ENCODE measurements around the gene TCF25. TPM values are rescaled to one million over a fixed set of nuclear protein-coding genes. Genes with fewer than 3 reads are reported as not detected.

Gene TCF25
- total and polyA plus RNA-seq, 11 donors: 52.5 to 115 (median 96.4) TPM

DNA sequence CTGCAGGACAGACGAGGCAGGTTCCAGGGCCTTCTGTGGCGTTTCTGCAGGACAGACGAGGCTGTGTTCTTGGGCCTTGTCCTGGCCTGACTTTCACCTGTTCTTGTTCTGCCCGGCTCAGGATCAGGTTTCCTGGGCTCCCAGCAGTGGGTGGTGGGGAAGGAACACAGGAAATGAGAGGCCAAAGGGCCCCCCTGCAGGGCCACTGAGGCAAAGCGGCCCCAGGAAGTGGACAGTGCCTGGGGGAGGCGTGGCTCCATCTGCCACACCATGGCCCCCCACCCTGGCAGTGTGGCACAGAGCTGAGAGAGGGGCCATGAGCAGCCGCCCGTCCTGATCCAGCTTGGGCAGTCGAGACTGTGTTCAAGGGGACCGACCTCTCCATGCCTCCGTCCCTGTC, 24.4 kb upstream of the TCF25 start:
- ATAC-seq (no peak), DNase-seq (peak in 1 of 5 donors; percentile 39)
- Histone ChIP-seq H3K27ac (no peak overlapping the region), H3K4me3 (no peak overlapping the region), H3K9me3 (no peaks in the 10 kb centered on the region), H3K27me3 (peaks cover 0 to 5% (median 0%) of the 10 kb centered on the region in 9 donors), H3K36me3 (no peaks in the 10 kb centered on the region), H3K4me1 (peaks cover 0 to 12% (median 0%) of the 10 kb centered on the region in 12 donors)
- intact Hi-C loops (cut with DNase I): no loop called here
- 86 to 94% (median 91%) methylated on average over 9 to 11 of the region's 11 CpGs for WGBS, 4 donors
- no peak for TF ChIP-seq POLR2A (IDR thresholded peaks at IDR 0.05)
- TF ChIP-seq, protein P1, sequence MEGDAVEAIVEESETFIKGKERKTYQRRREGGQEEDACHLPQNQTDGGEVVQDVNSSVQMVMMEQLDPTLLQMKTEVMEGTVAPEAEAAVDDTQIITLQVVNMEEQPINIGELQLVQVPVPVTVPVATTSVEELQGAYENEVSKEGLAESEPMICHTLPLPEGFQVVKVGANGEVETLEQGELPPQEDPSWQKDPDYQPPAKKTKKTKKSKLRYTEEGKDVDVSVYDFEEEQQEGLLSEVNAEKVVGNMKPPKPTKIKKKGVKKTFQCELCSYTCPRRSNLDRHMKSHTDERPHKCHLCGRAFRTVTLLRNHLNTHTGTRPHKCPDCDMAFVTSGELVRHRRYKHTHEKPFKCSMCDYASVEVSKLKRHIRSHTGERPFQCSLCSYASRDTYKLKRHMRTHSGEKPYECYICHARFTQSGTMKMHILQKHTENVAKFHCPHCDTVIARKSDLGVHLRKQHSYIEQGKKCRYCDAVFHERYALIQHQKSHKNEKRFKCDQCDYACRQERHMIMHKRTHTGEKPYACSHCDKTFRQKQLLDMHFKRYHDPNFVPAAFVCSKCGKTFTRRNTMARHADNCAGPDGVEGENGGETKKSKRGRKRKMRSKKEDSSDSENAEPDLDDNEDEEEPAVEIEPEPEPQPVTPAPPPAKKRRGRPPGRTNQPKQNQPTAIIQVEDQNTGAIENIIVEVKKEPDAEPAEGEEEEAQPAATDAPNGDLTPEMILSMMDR (IDR thresholded peaks at IDR 0.05): no peak

DNA sequence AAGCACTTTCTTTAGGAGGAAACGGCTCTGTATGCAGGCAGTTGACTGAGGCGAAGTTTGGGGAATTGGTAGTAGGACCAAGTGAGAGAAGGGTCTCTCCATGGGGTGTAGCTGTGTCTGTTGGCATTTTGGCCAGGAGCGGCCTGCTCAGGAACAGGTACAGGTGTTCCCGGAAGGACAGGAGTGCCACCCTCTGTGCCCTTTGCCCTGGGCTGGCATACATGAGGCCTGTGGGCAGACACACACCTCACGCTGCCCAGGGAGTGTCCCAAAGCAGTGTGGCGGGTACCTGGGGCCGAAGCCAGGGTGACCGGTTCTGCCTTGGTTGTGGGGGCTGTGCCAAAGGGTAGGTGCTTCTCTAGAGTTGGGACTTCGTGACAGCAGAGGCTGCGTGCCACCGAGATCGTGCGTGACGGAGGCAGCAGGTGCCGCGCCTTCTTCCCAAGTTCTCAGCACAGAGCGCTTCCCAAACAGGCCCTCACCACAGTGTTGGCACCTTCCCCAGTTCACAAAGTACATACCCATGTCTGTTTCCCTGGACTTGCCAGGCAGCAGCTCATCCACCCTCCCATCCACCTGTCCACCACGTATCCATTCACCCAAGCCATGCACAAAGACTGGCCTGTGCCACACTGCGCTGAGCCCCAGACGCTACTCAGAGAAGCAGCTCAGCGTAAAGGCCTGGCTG, 19.9 kb upstream of the TCF25 start:
- TF ChIP-seq, protein P1 (IDR thresholded peaks at IDR 0.05): no peak
- no peak for TF ChIP-seq POLR2A (IDR thresholded peaks at IDR 0.05)
- no peak for ATAC-seq
- no peaks in the 10 kb centered on the region for H3K36me3 ChIP-seq
- no peaks in the 10 kb centered on the region for H3K4me1 ChIP-seq
- intact Hi-C loops (cut with DNase I): loop anchor here in 1 of 10 donors (10.0 kb wide), 1 partner anchor 99 kb away; no protein-coding TSS in a partner anchor
- no peak overlapping the region for H3K27ac ChIP-seq
- H3K9me3 ChIP-seq: no peaks in the 10 kb centered on the region
- no peak overlapping the region for H3K4me3 ChIP-seq
- H3K27me3 ChIP-seq: no peaks in the 10 kb centered on the region
- DNase-seq: peak in 1 of 5 donors; percentile 39
- WGBS, 4 donors: 90 to 95% (median 92%) methylated on average over 21 of the region's 21 CpGs

DNA sequence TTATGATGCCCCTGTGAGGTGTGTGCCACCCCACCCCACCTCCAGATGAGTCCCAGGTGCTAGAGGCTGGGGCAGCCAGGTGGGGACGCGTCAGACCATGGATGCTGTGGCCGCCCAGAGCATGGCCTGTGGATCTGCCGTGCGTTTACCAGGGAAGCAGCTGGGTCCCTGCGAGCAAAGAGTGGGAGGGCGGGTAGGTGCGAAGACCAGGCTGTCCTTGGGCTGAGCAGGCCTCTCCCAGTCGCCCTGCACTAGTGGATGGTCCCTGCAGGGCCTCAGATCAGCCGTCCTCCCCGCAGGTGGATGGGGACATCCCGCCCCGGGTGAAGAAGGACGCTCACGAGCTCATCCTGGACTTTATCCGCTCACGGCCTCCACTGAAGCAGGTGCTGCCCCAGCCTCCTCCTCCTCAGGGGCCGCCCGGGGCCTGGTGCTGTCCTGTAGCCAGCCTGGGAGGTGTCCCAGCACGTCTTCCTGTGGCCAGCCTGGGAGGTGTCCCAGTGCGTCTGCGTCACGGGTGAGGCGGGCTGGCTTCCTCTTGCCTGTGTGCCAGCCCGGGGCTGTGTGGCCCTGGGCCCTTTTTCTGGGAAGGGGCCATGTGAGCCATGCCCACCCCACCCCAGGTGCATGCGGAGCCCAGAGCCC, 18.0 kb upstream of the TCF25 start:
- H3K4me3 ChIP-seq: no peak overlapping the region
- no peaks in the 10 kb centered on the region for H3K9me3 ChIP-seq
- intact Hi-C loops (cut with DNase I): loop anchor here in 1 of 10 donors (10.0 kb wide), 1 partner anchor 101 kb away; no protein-coding TSS in a partner anchor
- no peak for TF ChIP-seq POLR2A (IDR thresholded peaks at IDR 0.05)
- TF ChIP-seq, protein P1 (IDR thresholded peaks at IDR 0.05): no peak
- peak in 1 of 5 donors; percentile 53 for DNase-seq
- peak in 1 of 4 donors; percentile 11 for ATAC-seq
- H3K36me3 ChIP-seq: no peaks in the 10 kb centered on the region
- no peak overlapping the region for H3K27ac ChIP-seq
- H3K27me3 ChIP-seq: no peaks in the 10 kb centered on the region
- H3K4me1 ChIP-seq: no peaks in the 10 kb centered on the region
- 84 to 90% (median 88%) methylated on average over 9 to 26 of the region's 26 CpGs for WGBS, 4 donors

DNA sequence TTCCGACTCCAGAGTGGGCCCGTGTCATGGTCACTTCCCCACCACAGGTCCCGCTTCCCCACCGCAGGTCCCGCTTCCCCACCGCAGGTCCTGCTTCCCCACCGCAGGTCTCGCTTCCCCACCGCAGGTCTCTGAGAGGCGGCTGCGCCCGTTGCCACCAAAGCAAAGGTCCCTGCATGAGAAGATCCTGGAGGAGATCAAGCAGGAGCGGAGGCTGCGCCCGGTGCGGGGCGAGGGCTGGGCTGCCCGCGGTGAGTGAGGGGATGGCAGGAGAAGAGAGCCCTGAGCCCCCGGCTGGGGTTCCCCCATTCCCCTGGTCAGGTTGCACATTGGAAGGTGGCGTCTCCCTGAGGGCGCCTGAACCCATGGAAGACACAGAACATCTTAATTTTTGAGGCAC, 17.4 kb upstream of the TCF25 start:
- H3K4me3 ChIP-seq: no peak overlapping the region
- no peak overlapping the region for H3K27ac ChIP-seq
- H3K36me3 ChIP-seq: no peaks in the 10 kb centered on the region
- TF ChIP-seq, protein P1 (IDR thresholded peaks at IDR 0.05): no peak
- TF ChIP-seq POLR2A (IDR thresholded peaks at IDR 0.05): no peak
- H3K9me3 ChIP-seq: no peaks in the 10 kb centered on the region
- peaks cover 0 to 3% (median 0%) of the 10 kb centered on the region in 12 donors for H3K4me1 ChIP-seq
- no peaks in the 10 kb centered on the region for H3K27me3 ChIP-seq
- ATAC-seq (no peak), DNase-seq (no peak)
- intact Hi-C loops (cut with DNase I): loop anchor here in 1 of 10 donors (10.0 kb wide), 1 partner anchor 101 kb away; no protein-coding TSS in a partner anchor
- 90 to 95% (median 92%) methylated on average over 16 to 22 of the region's 22 CpGs for WGBS, 4 donors
